Measurements from ENCODE around the gene AXIN1. TPM values are rescaled to one million over a fixed set of nuclear protein-coding genes. Genes with fewer than 3 reads are reported as not detected.
"Not testable (repeated sequence)": the region's sequence is repeated elsewhere in the genome, so short reads cannot be mapped to it uniquely, and the experiment has no call there.

Gene AXIN1
- total RNA-seq, 1 donor from 2014 or later: 19.6 TPM

GRCh38 chr16:259226-259625, 93.3 kb downstream of the AXIN1 start:
- peaks cover 30% of the 10 kb centered on the region for H3K36me3 Mint-ChIP-seq
- Histone ChIP-seq H4K20me1 (ENCODE audit: low read depth) (no peaks in the 10 kb centered on the region), H3K4me3 (no peak overlapping the region), H3K79me2 (ENCODE audit: low read depth) (no peaks in the 10 kb centered on the region), H3K36me3 (no peaks in the 10 kb centered on the region), H3K9ac (no peak overlapping the region), H3K4me1 (no peaks in the 10 kb centered on the region), H2AFZ (replicated peaks) (no peak overlapping the region), H3K27ac (no peak overlapping the region), H3F3A (ENCODE audit: low read depth) (no peaks in the 10 kb centered on the region), H3K4me2 (no peak overlapping the region), H3K9me3 (ENCODE audit: low read depth) (no peaks in the 10 kb centered on the region), H3K27me3 (no peaks in the 10 kb centered on the region)
- no peak overlapping the region for H3K4me3 Mint-ChIP-seq
- no peak for DNase-seq (ENCODE audit: low spot score)
- H3K4me1 Mint-ChIP-seq: no peaks in the 10 kb centered on the region
- peaks cover 3% of the 10 kb centered on the region for H3K27me3 Mint-ChIP-seq (ENCODE audit: insufficient read depth, low read depth)
- peak overlapping the region; percentile 69 for H3K27ac Mint-ChIP-seq
- no peaks in the 10 kb centered on the region for H3K9me3 Mint-ChIP-seq
- TF ChIP-seq EZH2phosphoT487 (IDR thresholded peaks at IDR 0.05): no peak
- TF ChIP-seq, protein P1, sequence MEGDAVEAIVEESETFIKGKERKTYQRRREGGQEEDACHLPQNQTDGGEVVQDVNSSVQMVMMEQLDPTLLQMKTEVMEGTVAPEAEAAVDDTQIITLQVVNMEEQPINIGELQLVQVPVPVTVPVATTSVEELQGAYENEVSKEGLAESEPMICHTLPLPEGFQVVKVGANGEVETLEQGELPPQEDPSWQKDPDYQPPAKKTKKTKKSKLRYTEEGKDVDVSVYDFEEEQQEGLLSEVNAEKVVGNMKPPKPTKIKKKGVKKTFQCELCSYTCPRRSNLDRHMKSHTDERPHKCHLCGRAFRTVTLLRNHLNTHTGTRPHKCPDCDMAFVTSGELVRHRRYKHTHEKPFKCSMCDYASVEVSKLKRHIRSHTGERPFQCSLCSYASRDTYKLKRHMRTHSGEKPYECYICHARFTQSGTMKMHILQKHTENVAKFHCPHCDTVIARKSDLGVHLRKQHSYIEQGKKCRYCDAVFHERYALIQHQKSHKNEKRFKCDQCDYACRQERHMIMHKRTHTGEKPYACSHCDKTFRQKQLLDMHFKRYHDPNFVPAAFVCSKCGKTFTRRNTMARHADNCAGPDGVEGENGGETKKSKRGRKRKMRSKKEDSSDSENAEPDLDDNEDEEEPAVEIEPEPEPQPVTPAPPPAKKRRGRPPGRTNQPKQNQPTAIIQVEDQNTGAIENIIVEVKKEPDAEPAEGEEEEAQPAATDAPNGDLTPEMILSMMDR (IDR thresholded peaks at IDR 0.05): no peak
- TF ChIP-seq EZH2 (IDR thresholded peaks at IDR 0.05): no peak

DNA sequence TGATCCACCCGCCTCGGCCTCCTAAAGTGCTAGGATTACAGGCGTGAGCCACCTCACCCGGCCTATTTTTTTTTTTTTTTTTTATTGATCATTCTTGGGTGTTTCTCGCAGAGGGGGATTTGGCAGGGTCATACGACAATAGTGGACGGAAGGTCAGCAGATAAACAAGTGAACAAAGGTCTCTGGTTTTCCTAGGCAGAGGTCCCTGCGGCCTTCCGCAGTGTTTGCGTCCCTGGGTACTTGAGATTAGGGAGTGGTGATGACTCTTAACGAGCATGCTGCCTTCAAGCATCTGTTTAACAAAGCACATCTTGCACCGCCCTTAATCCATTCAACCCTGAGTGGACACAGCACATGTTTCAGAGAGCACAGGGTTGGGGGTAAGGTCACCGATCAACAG, 94.4 kb downstream of the AXIN1 start:
- H3K27me3 ChIP-seq; H3K9me3 Mint-ChIP-seq; H3K4me2 ChIP-seq; H3K4me1 Mint-ChIP-seq; H3K27ac Mint-ChIP-seq; H4K20me1 ChIP-seq (ENCODE audit: low read depth); DNase-seq (ENCODE audit: low spot score); H3K4me3 ChIP-seq; H3K4me3 Mint-ChIP-seq; H2AFZ ChIP-seq (replicated peaks); H3K36me3 ChIP-seq; H3K9me3 ChIP-seq (ENCODE audit: low read depth); H3F3A ChIP-seq (ENCODE audit: low read depth); H3K9ac ChIP-seq; H3K27me3 Mint-ChIP-seq (ENCODE audit: insufficient read depth, low read depth); H3K27ac ChIP-seq; H3K4me1 ChIP-seq; H3K79me2 ChIP-seq (ENCODE audit: low read depth): not testable (repeated sequence)
- peaks cover 33% of the 10 kb centered on the region for H3K36me3 Mint-ChIP-seq

- Histone ChIP-seq H3K4me1 (no peaks in the 10 kb centered on the region), H2AFZ (replicated peaks) (no peak overlapping the region), H4K20me1 (ENCODE audit: low read depth) (no peaks in the 10 kb centered on the region), H3K27me3 (no peaks in the 10 kb centered on the region), H3K4me3 (no peak overlapping the region), H3K9ac (no peak overlapping the region), H3K4me2 (no peak overlapping the region), H3K36me3 (no peaks in the 10 kb centered on the region), H3K27ac (no peak overlapping the region), H3K79me2 (ENCODE audit: low read depth) (no peaks in the 10 kb centered on the region), H3F3A (ENCODE audit: low read depth) (no peaks in the 10 kb centered on the region), H3K9me3 (ENCODE audit: low read depth) (no peaks in the 10 kb centered on the region)
- no peaks in the 10 kb centered on the region for H3K4me1 Mint-ChIP-seq
- peaks cover 3% of the 10 kb centered on the region for H3K27me3 Mint-ChIP-seq (ENCODE audit: insufficient read depth, low read depth)
- no peaks in the 10 kb centered on the region for H3K9me3 Mint-ChIP-seq
- TF ChIP-seq EZH2 (IDR thresholded peaks at IDR 0.05): no peak
- TF ChIP-seq, protein P1 (IDR thresholded peaks at IDR 0.05): no peak
- TF ChIP-seq EZH2phosphoT487 (IDR thresholded peaks at IDR 0.05): no peak
- H3K27ac Mint-ChIP-seq: no peak overlapping the region
- no peak overlapping the region for H3K4me3 Mint-ChIP-seq
- no peak for DNase-seq (ENCODE audit: low spot score)
- H3K36me3 Mint-ChIP-seq: peaks cover 34% of the 10 kb centered on the region
Observed at GRCh38 chr16:255183-255582, 97.3 kb downstream of the AXIN1 start.

GRCh38 chr16:254461-254860, 98.1 kb downstream of the AXIN1 start:
- H3K9ac ChIP-seq: no peak overlapping the region
- no peak for DNase-seq (ENCODE audit: low spot score)
- TF ChIP-seq EZH2phosphoT487 (IDR thresholded peaks at IDR 0.05): no peak
- TF ChIP-seq EZH2 (IDR thresholded peaks at IDR 0.05): no peak
- TF ChIP-seq, protein P1 (IDR thresholded peaks at IDR 0.05): no peak
- Mint-ChIP-seq H3K4me3 (no peak overlapping the region), H3K36me3 (peaks cover 34% of the 10 kb centered on the region), H3K4me1 (no peaks in the 10 kb centered on the region), H3K27ac (no peak overlapping the region), H3K27me3 (ENCODE audit: insufficient read depth, low read depth) (peaks cover 3% of the 10 kb centered on the region), H3K9me3 (no peaks in the 10 kb centered on the region)
- no peaks in the 10 kb centered on the region for H3K36me3 ChIP-seq
- no peaks in the 10 kb centered on the region for H3K79me2 ChIP-seq (ENCODE audit: low read depth)
- no peaks in the 10 kb centered on the region for H3F3A ChIP-seq (ENCODE audit: low read depth)
- no peak overlapping the region for H2AFZ ChIP-seq (replicated peaks)
- no peak overlapping the region for H3K4me2 ChIP-seq
- H3K27ac ChIP-seq: no peak overlapping the region
- no peaks in the 10 kb centered on the region for H4K20me1 ChIP-seq (ENCODE audit: low read depth)
- H3K27me3 ChIP-seq: no peaks in the 10 kb centered on the region
- H3K4me1 ChIP-seq: no peaks in the 10 kb centered on the region
- no peak overlapping the region for H3K4me3 ChIP-seq
- no peaks in the 10 kb centered on the region for H3K9me3 ChIP-seq (ENCODE audit: low read depth)

All from neural progenitor cell (in vitro differentiated cells).